Sigmoid colon (tissue), 4 donors: ENCODE measurements around the gene GARRE1.

Source experiments
- POLR2A ChIP-seq, 2 donors: fragments of 450-650 bp; IDR thresholded peaks; one replicate each; pipeline ENCODE4 v1.6.1; 2016; ENCODE audit warnings: antibody characterized with exemption in 2 of 2, mild to moderate bottlenecking in 2 of 2, moderate library complexity in 2 of 2
- POLR2AphosphoS5 ChIP-seq, 4 donors: sonication (generic); formaldehyde crosslinking; IDR thresholded peaks; one replicate each; pipeline ENCODE4 v1.6.1; 2017; ENCODE audit warnings: antibody characterized with exemption in 4 of 4
- TF ChIP-seq, protein P1 (sequence below), 4 experiments: fragments of 450-650 bp in 3 of 4; fragments of 200-600 bp in 1 of 4; IDR thresholded peaks; one replicate each; pipeline ENCODE4 v1.5.1; 2016 to 2019; ENCODE audit warnings: antibody characterized with exemption in 4 of 4, mild to moderate bottlenecking in 3 of 4, moderate library complexity in 2 of 4

DNA sequence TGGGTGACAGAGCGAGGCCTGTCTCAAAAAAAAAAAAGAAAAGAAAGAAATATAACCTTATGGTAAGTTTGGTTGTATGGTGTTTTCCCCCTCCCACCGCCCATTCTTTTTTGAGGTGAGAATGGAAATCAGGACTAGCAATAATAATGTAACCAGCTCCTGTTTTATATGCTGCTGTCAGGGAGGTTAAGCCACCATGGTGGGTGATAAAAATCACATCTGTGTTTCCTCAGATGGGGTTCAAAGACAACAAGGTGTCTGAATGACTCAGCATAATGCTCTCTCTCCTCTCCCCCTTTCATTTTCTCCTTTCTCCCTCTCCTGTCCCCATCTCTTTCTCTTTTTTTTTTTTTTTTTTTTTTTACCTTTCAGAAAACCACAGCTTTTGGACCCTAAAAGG, 28.3 kb upstream of the GARRE1 start:
- TF ChIP-seq, protein P1, sequence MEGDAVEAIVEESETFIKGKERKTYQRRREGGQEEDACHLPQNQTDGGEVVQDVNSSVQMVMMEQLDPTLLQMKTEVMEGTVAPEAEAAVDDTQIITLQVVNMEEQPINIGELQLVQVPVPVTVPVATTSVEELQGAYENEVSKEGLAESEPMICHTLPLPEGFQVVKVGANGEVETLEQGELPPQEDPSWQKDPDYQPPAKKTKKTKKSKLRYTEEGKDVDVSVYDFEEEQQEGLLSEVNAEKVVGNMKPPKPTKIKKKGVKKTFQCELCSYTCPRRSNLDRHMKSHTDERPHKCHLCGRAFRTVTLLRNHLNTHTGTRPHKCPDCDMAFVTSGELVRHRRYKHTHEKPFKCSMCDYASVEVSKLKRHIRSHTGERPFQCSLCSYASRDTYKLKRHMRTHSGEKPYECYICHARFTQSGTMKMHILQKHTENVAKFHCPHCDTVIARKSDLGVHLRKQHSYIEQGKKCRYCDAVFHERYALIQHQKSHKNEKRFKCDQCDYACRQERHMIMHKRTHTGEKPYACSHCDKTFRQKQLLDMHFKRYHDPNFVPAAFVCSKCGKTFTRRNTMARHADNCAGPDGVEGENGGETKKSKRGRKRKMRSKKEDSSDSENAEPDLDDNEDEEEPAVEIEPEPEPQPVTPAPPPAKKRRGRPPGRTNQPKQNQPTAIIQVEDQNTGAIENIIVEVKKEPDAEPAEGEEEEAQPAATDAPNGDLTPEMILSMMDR (IDR thresholded peaks at IDR 0.05), result no peak
- TF ChIP-seq POLR2A (IDR thresholded peaks at IDR 0.05) (no peak), POLR2AphosphoS5 (IDR thresholded peaks at IDR 0.05) (peak in 3 of 4 donors; percentile 17 to 57 (median 27))
